Measurements from ENCODE around the gene C17orf50.

- no peak for TF ChIP-seq CTCF (conservative IDR thresholded peaks at IDR 0.05 in 1 of 2, IDR thresholded peaks at IDR 0.05 in 1 of 2; ENCODE audit: extremely low read depth in 1 of 2, insufficient read depth in 1 of 2, low read depth in 1 of 2, low read length in 2 of 2)
- TF ChIP-seq EZH2 (IDR thresholded peaks at IDR 0.05; ENCODE audit: borderline replicate concordance, low read length) = no peak
Measured at GRCh38 chr17:35766489-35766877, 5.8 kb downstream of the C17orf50 start.
